GM18873 (cell line): ENCODE measurements around the gene CAPZB.
"Not testable (repeated sequence)": the region's sequence is repeated elsewhere in the genome, so short reads cannot be mapped to it uniquely, and the experiment has no call there.

ENCODE experiments used
- ATAC-seq: cut with Tn5 transposase; IDR thresholded peaks from one replicate; pipeline ENCODE4 v1.9.1; 2021; ENCODE audit warnings: mild to moderate bottlenecking, moderate library complexity, moderate number of reproducible peaks; ENCODE audit not compliant: unreplicated experiment, low FRiP score

CAPZB gene

DNA sequence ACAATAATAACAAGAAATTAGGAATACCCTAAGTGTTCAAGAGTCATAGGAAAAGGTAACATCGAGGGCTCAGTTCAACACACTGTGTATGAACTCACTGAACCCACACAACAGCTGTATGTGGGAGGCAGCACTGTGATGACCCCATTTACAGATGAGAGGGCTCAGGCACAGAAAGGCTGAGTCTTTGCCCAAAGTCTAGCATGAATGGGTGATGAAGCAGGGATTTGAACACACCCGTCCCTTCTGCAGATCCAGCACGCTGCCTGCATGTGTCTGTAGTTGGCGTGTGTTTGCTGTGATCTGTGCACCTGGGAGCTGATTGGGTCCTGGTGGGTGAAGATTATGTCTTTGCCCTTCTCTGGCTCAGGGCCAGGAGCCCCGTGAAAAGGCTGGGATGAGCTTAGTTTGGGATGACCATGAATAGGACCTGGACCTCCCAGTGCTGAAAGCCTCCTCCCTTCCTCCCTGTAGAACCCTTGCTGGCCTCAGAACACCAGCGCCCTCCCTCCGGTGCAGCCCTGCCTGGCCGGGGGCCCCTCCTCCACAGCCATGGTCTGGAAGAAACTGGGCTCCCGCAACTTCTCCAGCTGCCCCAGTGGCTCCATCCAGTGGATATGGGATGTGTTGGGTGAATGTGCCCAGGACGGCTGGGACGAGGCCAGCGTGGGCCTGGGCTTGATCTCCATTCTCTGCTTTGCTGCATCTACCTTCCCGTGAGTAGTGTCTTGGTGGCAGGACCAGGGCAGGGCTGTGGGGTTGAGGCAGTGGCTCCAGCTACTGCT, 168.0 kb downstream of the CAPZB start:
- ATAC-seq = no peak

DNA sequence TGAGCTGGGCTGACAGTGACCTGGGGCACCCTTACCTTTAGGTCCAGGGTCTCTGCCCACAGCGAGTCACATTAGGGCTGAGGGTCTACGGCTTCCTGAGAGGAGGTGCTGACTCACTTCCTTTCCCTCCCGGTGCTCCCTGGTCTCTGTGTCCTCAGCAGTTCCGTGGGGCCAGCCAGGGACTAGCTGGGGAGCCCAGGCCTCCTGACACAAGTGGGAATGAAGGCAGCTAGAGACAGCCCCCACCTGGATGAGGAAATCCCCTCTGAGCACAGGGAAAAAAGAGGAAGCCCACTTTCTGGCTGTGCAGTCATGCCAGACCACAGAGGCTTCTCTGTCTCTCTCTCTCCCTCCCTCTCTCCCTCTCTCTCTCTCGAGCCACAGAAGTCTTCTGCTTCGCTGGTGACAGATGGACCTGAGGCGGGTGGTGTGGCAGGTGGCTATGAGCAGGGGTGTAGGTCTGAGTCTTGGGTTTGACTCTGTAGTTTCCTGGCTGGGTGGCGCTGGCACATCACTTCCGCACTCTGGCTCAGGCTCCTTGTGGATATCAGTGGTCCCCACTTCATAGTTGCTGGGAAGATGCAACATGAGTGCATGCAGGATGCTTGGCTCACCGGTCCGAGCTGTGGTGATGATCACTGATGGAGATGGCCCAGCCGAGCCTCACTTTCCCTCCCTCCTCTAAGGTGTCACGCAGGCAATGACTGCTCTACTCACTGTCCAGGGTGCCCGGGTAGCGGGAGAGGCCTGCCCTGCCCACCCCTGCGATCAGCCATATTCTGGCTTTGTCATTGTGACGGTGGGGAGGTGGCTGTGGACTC, 169.8 kb downstream of the CAPZB start:
- no peak for ATAC-seq

DNA sequence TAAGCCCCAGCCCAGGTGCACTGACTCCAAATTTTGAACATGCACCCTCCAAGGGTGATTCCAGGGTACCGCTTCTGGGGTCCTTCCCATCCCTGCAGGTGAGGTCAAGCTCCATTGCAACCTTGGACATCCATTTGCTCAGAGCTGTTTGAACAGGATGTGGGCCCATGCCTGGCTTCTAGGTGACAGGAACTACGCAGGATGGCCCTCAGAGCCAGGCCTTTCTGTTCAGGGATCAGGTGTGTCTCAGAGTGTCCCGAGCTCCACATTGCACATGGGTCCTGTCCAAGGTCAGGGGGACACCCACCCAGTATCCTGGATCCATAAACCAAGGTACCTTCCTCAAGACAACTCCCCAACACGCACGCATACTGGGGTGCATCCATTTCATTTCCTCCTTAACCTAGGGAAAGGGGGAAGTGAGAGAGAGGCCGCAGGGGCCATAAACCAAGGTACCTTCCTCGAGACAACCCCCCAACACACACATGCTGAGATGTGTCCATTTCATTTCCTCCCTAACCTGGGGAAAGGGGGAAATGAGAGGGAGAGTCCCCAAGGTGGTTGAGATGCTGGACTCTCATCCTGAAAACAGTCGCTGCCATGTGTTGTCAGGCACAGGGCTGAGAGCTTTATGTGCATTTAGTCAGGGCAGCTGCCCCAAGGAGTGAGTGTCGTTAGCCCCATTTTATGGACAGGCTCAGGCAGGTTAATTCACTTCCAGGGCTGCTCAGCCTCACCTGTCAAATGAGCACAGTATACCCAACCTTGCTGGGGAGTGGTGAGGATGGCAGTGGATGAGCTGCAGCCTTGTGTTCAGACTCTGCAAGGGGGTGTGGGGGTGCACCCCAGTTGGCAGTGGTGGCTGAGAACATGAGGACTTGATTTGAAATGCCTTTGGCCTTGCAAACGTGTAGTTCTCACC, 171.1 kb downstream of the CAPZB start:
- ATAC-seq = no peak

DNA sequence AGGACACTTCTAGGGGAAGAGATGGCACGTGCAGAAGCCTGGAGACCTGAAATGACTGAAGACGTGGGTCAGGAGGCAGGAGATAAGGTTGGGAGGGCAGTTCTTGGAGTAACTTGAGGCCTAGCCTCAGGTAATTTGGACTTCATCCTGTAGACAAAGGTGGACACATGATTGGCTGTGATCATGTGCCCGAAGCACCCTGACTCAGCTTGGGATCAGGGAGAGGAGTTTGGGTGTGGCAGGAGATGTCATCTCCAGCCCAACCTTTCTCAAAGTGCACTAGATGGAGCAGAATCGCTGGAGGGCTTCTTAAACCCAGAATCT, 171.7 kb downstream of the CAPZB start:
- ATAC-seq = no peak

DNA sequence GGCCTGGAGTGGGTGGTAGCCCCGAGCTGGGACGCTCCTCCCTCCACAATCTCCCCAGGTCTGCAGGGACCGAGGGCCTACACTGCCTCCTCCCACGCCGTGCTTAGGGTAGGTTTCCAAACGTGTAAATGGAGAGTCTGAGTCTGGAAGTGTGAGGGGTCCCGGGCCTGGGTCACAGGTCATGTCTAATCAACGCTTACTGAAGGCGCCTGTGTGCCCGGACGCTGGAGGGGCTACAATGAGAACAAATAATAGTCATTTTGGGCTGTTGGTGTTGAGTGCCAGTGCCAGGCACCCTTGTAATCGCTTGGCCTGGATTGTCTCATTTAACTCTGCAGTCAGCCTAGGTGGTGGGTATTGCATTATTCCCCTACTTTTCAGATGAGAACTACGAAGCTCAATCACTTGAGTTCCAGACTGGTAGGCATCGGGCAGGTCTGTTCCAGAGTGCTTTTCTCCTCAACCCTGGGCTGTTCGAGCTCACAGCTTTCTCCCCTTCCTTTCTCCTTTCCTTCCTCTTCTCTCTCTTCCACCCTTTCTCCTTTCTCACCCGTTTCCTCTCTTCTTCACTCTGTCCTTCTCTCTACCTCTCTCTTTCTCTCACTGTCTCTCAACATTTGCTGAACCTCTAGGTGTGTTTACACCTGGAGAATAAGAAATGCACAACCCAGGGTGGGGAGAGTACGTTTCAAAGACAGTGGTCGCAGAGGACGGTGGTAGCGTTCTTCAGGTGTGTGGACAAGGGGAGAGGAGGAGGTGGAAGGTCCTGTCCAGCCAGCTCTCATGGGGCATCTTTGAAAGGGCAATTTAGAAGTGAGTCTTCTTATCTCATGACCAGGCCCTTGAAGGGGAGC, 172.3 kb downstream of the CAPZB start:
- peak; percentile 24 for ATAC-seq

DNA sequence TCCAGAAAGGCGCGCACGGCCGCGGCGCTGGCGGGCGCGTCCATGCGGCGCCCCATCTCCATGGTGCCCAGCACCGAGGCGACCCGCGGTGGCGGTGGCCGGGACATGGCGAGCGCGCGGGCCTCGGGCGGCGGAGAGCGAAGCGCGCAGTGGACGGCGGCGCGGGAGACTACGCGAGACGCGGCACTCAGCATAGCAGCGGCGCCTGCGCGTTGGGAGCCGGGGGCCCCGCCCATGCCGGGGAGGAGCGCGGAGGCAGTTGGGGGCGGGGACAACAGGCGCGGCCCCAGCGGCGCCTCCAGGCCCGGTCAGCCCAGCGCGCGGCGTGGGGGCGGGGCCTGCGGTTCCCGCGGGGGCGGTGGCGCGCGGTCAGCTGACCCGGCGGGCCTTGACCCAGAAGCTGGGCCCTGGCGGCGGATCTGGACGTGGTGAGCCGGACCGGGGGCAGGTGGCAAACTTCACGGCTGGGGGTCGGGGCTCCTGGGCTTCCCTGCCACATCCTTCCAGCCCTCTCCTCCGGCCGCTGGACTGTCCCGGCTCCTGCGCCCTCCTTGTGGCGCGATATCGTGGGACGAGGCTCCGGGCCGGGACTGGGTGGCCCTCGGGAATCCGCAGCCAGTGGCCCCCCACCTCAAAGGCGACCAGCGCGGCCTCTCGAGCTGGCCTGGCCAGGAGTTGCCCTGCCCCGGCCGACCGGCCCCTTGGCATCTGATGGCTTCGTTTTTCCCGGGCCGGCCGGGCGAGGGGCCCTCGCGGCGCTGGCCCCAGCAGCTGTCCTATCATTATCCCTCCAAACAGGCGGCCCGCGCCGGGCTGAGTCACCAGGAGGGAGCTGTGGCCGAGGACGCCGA, 173.2 kb downstream of the CAPZB start, which contains the start of the genes AKR7A2 and SLC66A1:
TSS of gene AKR7A2 (minus strand) at position 214 of the 851 bp plus-strand sequence. CDS start at position 194, 20 bp downstream.
TSS of gene SLC66A1 (plus strand) at position 396 of the 851 bp plus-strand sequence. CDS start 5,352 bp downstream, outside the sequence.
- peak; percentile 45 for ATAC-seq

DNA sequence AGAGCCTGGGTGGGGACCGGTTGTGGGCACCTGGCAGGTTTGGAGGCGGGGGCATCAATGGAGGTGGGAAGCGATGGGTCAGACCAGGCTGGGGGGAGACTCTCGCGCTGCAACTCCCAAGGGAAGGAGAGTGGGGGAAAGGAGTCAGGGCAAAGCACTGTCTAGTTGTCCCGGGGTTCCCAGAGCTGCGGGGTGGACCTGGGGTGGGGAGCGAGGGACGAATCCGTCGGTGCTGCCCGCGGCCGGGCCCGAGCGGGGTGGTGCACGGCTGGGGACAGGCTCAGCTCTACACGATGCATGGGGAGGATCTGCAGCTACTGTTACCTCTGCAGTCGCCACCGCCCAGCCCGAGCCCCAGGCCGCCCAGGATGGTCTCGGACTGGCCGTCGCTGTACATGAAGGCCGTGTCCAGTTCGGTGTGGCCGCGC, 173.8 kb downstream of the CAPZB start:
- ATAC-seq = no peak

DNA sequence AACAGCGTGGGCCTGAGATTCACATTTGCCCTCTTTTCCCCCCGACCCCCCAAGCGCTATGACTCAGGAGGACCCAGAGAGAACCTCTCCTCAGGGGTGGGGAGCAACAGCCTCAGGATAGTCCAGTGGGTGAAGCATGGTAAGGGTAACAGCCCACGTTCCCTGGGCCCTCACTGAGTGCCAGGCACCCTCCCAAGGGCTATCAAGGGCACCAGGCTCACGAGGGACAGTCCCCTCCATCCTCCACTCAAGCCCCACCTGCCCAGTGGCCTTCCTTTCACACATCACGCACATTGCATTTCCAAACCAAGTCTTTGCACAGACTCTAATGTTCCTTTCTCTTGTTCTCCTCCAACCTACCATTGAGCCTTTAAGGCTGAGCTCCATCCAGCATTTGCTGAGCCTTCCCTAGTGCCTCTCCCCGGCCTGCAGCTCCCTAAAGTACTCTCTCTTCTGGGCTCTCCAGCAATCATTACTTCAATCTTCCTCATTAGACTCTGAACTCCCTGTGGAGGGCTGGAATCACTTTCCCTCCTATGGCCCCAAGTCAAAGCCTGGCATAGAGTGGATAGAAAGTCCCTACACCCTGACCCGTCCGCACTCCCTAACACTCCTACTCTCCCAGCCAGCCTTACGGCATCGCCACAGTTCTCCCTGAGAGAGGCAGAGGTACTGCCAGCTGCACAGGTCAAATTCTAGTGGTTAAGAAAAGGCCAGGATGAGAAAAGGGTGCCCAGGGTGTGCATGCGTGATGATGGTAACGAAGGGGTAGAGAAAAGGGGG, 174.4 kb downstream of the CAPZB start:
- no peak for ATAC-seq

DNA sequence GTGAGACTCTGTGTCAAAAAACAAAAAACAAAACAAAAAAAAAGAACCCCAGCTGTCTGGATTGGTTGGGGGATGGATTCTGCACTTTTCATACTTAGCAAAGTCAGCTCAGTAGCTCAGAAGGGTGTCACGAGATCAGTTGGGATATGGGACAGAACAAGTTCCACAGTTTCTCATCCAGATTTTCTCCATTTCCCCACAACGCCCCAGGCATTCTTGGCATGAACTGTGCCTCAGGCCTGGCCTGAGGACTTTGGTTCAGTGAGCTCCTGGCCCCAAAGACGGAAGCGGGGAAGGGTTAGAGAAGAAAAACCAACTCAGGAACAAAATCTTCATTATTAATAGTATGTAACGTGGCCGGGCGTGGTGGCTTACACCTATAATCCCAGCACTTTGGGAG, 175.3 kb downstream of the CAPZB start:
- no peak for ATAC-seq

DNA sequence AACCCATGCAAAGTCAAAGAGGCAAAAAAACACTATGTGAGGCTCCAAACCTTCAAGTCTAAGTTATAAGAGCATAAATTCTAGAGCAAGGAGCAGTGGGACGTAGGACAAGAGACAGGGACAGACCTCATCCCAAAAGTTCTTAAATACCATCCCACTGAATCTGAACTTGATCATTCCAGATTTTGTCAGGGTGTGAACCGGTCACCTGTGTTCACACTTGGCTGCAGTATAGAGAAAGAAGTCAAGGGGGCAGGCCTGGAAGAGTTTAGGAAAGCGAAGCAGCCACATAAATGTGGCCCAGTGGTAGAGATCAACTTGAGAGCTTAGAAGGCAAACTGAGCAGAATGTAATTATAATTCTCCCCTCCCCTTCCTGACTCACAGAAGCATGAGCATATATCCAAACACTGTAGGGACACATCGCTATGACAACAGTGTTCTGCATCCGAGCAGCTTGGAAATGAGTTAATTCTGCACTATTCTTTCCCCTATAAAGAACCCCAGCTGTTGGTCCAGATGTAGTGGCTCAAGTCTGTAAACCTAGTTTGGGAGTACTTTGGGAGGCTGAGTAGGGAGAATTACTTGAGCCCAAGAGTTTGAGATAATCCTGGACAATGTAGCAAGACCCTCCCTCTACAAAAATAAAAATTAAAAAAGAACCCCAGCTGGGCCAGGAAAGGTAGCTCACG, 176.1 kb downstream of the CAPZB start:
- no peak for ATAC-seq

DNA sequence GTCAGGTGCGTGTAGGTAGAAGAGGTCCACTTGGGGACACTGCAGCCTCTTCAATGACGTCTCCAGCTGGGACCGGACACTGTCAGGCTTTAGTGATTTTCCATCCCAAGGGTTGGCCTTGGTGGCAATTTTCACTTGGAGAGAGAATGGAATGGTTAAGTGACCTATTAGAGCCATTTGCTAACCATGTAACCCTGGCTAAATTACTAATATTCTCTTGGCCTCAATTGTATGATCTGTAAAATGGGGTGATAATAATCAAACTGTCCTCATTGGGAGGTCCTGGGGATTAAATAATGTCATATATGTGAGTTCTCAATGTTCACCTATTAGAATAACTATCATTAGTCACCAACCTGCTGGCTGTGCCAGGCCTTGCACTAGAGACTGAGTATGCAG, 176.8 kb downstream of the CAPZB start:
- no peak for ATAC-seq

DNA sequence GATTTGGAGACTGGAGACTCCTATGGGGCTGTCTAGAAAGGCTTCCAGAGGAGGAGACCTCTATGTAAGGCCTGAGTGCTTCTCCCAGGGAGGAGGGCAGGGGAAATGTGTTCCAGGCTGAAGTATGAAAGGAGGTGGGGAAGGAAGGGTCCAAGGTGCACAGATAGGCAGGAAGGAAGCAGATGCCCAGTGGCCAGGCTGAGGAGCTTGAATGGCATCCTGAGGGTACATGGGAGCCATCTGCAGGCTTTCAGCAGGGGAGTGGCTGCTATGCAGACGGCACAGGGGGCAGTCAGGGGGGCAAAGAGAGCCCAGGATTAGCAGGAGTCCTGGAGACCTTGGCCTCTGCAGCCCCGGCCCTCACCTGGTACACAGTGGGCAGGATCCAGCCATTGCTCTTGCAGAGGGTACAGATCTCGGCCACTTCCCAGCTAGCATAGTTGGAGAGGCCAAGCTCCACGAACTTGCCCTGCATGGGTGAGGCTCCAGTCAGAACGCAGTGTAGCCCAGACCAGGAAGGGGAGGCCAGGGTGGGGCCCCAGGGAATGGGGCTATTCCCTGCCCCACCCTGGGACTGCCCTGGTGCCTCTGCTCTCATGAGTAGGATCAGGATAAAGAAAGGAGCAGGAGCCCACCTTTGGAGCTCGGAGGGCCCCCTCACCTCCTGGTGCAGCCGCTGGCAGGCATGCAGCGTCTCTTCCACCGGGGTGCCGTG, 177.4 kb downstream of the CAPZB start:
- ATAC-seq = no peak

DNA sequence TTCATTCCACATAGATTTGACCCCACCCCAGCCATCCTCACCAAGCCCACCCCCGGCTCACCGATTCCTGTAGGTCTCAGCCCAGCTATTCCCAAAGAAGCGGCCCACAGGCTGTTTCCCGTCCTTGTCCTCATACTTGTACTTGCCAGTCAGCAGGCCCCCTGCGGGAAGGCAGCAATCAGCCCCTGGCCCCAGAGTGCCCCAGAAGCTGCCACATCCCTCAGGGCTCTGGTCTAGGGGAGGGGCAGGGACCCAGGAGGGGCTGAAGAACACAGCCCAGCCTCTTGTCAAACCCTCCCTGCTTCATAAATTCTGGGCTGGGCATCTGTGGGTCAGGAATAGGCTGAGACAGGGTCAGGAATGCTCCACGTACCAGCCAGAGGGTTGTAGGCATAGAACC, 178.4 kb downstream of the CAPZB start:
- ATAC-seq = no peak

DNA sequence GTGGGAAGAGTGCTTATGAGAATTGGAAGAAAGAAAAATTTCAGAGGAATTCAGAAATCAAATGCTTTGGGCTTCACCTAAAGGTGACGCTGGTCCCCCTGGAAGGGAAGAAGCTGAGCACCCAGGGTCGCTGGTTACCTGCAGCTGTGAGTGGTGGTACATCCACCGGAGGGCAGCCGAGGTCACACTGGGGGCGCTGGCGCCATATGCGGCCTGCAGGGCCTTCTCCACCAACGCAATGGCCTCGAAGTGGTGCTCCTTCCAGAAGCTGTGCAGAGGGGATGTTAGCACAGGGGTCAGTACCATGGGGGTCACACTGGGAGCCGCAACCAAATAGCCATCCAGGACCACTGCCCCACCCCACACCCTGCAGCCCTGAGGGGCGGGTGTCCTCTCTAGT, 179.5 kb downstream of the CAPZB start:
- no peak for ATAC-seq

DNA sequence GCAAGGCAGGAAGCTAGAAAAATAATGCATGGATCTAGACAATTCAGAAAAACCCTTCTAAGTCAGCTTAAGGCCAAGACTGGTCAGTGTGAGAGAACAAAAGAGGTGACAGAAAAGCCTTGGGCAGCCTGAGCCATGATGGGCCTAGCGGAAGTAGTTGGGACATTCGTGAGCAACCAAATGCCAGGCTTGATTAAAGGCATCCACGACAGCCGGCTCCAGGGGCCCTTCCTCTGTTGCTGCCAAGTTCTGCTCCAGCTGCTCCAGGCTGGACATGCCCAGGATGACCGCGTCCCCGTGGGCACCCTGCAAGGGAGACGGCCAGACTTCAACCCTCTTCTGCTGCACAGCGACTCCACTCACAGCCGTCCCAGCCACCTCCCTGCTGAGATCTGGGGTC, 181.3 kb downstream of the CAPZB start:
- ATAC-seq = not testable (repeated sequence)

DNA sequence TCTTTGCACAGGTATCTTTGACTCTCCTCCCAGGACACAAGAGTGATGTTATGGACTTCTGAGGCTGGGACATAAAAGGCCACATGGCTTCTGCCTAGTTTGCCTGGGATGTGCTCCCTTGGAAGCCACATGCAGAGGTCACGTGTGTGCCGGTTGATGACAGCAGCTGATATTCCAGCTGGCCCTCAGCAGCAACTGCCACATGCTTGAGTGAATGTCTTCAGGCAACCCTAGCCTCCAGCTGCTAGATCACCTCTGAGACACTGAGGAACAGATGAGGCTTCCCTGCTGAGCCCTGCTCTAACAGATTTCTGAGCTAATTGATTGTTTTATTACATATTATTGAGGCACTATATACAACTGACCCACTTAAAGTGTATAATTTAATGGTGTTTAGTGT, 185.1 kb downstream of the CAPZB start:
- ATAC-seq = no peak

DNA sequence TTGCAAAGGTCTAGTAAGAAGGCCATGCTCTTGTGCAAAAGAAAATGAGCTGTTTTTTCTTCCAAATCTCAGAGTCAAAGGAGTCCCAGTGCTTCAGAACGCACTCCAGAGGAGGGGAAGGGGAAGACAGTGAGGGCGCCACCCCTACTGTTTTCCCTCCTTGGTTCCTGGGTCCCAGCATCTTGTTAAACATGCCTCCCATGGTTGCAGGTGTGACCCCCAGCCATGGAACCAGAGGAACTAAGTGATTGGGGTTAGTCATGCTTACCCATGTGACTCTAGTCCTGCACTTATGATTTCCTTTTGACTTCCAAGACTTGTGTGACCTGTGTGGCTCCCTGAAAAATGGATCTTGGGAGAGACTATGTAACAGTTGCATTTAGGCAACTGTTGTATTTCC, 190.7 kb downstream of the CAPZB start:
- no peak for ATAC-seq
